IPS DF 6.9 (cell line): ENCODE data around the gene KCNG4.

ENCODE experiments used
- DNase-seq: peaks from one replicate; pipeline ENCODE4 v3.0.0-alpha.2; 2013; ENCODE audit warnings: low read depth, low spot score
- H3K27ac ChIP-seq: one replicate; pipeline ENCODE4 v1.5.1; 2013; ENCODE audit warnings: low read length, control low read depth
- H3K27me3 ChIP-seq: 2 replicates; pipeline ENCODE4 v1.6.1; 2013; ENCODE audit warnings: mild to moderate bottlenecking, low read length; ENCODE audit not compliant: control insufficient read depth, insufficient read depth
- H3K36me3 ChIP-seq: 2 replicates; pipeline ENCODE4 v1.6.1; 2013; ENCODE audit warnings: low read length; ENCODE audit not compliant: control insufficient read depth, insufficient read depth
- H3K4me1 ChIP-seq: 2 replicates; pipeline ENCODE4 v1.6.1; 2013; ENCODE audit warnings: low read length; ENCODE audit not compliant: control insufficient read depth, insufficient read depth
- H3K4me3 ChIP-seq: 2 replicates; pipeline ENCODE4 v1.5.1; 2013; ENCODE audit warnings: mild to moderate bottlenecking, low read length
- H3K9me3 ChIP-seq: 2 replicates; pipeline ENCODE4 v1.6.1; 2013; ENCODE audit warnings: low read length, inconsistent platforms; ENCODE audit not compliant: control insufficient read depth, insufficient read depth
- WGBS: extraction: QIAGEN DNeasy Blood & Tissue Kit; methylation state at CpG from one replicate; pipeline ENCODE4 v1.1.7; 2013; ENCODE audit warnings: mixed read lengths, missing lambda C conversion rate; ENCODE audit not compliant: insufficient read length, insufficient coverage; 5-methylcytosine and 5-hydroxymethylcytosine counted together

The KCNG4 gene

DNA sequence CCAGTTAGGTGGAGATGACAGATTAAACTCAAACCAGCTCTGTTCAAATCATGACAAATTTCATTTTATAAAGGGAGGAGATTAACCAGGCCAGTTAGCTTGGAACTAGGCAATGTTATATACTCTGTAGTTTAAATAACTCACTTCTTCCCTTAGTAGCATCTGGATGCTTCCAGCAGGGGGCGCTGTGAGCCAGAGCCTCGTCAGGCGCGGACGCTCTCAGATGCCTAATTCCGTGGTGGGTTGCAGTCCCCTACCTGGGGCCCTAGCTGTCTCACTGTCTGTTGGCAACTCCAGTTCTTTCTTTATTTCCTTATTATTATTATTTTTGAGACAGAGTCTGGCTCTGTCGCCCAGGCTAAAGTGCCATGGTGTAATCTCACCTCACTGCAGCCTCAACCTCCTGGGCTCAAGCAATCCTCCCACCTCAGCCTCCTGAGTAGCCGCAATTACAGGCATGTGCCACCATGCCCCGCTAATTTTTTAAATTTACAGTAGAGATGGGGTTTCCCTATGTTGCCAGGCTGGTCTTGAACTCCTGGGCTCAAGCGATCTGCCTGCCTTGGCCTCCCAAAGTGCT, 37.5 kb upstream of the KCNG4 start:
- DNase-seq: no peak
- Histone ChIP-seq H3K9me3 (no peaks in the 10 kb centered on the region), H3K4me3 (no peak overlapping the region), H3K27ac (no peak overlapping the region), H3K36me3 (no peaks in the 10 kb centered on the region), H3K27me3 (no peaks in the 10 kb centered on the region), H3K4me1 (peaks cover 4% of the 10 kb centered on the region)
- WGBS: no CpG with 5 or more reads among the region's 10 CpGs

DNA sequence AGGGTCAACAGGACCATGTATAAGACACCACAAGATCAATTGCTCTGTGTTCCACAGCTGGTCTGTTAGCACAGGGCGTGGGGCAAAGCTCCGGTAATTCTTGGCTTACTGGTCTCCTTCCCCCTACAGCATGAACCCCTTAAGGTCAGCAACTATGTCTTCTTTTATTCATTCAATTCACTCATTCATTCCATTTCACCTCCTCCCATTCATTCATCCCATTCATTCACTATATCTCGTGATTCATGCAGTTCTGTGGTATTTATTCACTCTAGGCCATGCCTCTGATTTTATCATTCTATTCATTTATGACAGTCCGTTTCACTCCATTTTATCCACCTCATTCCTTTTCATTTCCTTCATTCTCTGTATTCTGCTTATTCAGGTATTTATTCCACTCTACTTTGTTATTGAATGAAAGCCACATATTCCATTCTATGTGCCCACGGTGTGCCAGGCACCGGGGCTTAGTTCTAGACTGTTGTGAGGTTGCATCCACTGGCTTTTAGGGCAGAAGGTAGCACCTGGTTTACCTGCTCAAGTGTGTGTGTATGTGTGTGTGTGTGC, 35.9 kb upstream of the KCNG4 start:
- WGBS: 100% methylated on average over 2 of the region's 6 CpGs
- no peak for DNase-seq
- Histone ChIP-seq H3K36me3 (no peaks in the 10 kb centered on the region), H3K27me3 (no peaks in the 10 kb centered on the region), H3K4me3 (no peak overlapping the region), H3K27ac (no peak overlapping the region), H3K4me1 (peaks cover 4% of the 10 kb centered on the region), H3K9me3 (no peaks in the 10 kb centered on the region)

DNA sequence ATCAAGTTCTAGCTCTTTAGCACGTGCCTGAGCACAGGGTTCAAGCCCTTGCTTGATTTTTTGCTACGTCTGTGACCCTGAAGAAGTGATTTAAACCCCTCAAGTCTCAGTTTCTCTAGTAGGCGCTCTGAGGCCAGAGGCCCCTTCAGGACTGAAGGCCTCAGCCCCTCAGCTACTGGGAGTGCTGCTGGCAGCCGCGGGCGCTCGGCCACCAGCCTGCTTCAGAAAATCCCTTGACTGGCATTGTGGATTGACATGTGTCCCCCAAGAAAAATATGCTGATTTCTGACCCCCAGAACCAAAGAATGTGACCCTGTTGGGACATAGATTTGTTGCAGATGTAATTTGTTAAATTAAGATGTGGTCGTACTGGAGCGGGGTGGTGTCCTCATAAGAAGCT, 34.7 kb upstream of the KCNG4 start:
- H3K9me3 ChIP-seq: no peaks in the 10 kb centered on the region
- no peak overlapping the region for H3K27ac ChIP-seq
- no CpG with 5 or more reads among the region's 9 CpGs for WGBS
- no peaks in the 10 kb centered on the region for H3K27me3 ChIP-seq
- no peaks in the 10 kb centered on the region for H3K36me3 ChIP-seq
- no peak for DNase-seq
- peaks cover 4% of the 10 kb centered on the region for H3K4me1 ChIP-seq
- no peak overlapping the region for H3K4me3 ChIP-seq

DNA sequence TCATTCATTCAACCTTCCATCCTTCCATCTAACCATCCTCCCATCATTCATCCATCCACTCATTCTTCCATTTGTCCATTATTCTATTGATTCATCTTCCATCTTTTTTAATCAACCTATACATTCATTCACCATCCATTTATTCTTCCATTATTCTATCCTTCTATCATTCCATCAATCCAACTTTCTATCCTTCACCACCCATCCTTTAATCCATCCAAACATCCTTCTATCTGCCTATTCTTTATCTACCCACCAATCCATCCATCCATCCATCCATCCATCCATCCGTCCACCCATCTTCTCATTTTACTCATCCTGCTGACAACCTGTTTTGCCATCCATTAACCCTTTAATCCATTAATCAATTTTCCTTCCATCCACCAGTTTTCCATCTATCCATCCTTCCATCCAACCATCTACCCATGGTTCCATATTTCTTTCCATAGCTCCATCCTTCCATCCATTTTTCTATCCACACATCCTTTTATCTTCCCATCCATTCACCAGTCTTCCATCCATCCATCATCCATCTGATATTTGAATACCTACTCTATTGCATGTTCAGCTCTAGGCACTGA, 33.0 kb upstream of the KCNG4 start:
- no peaks in the 10 kb centered on the region for H3K36me3 ChIP-seq
- no peaks in the 10 kb centered on the region for H3K27me3 ChIP-seq
- no peaks in the 10 kb centered on the region for H3K9me3 ChIP-seq
- 100% methylated on average over 1 of the region's 1 CpG for WGBS
- H3K27ac ChIP-seq: no peak overlapping the region
- H3K4me1 ChIP-seq: no peaks in the 10 kb centered on the region; the same call in 1 of the 2 replicates
- no peak for DNase-seq
- no peak overlapping the region for H3K4me3 ChIP-seq

DNA sequence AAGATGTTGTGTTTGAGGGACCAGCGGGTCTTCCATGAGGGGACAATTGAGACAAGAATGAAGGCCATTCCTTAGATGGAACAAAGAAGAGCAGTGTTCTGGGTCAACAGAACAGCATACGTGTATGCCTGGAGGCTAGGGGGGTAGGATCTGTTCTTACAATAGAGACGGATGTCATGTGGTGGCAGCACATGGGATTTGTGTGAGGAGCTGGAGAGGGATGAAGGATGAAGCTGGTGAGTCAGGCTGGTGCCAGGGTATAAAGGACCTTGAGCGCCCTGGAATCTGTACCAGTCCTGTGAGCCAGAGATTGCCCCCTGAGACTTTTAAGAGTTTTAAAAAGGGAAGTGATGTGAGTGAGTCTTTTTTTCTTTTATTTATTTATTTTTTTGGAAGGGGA, 32.1 kb upstream of the KCNG4 start:
- Histone ChIP-seq H3K4me3 (no peak overlapping the region), H3K4me1 (no peaks in the 10 kb centered on the region; the same call in none of the 2 replicates), H3K36me3 (no peaks in the 10 kb centered on the region), H3K27ac (no peak overlapping the region), H3K9me3 (no peaks in the 10 kb centered on the region), H3K27me3 (no peaks in the 10 kb centered on the region)
- whole genome bisulfite sequencing: no CpG with 5 or more reads among the region's 4 CpGs
- no peak for DNase-seq

DNA sequence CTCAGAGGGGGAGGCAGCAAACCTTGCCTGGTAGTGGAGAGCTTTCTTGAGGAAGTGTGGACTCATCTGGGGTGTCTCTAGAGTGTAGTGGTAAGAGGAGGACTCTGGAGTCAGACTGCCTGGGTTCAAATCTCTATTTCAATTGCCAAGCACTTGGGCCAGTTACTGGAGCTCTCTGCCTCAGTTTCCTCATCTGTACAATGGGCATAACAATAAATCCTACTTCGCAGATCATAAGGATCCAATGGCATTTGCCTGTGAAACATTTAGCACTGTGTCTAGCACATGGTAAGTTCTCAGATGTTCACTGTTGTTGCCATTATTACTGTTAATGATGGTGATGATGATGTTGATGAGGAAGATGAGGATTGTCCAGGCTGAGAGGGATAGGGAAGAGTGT, 31.2 kb upstream of the KCNG4 start:
- H3K4me3 ChIP-seq: no peak overlapping the region
- H3K9me3 ChIP-seq: no peaks in the 10 kb centered on the region
- H3K4me1 ChIP-seq: peaks cover 2% of the 10 kb centered on the region
- no CpG with 5 or more reads among the region's 1 CpG for WGBS
- H3K27me3 ChIP-seq: no peaks in the 10 kb centered on the region
- no peak overlapping the region for H3K27ac ChIP-seq
- DNase-seq: no peak
- no peaks in the 10 kb centered on the region for H3K36me3 ChIP-seq

DNA sequence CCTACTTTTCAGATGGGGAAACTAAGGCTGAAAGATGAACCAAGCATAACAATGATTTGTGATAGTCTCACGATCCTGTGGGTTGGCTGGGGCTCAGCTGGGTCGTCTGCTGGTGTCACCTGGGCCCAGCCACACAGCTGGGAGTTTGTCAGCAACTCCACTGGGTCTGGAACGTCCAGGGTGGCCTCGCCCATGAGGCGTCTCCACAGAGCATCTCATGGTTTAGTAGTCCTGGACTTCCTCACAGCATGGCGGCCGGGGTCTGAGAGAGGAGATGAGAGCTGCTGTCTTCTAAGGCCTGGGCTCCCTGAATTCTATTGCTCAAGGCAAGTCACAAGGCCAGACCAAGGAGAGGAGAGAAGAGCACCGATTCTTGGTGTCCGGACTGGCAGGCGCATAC, 30.7 kb upstream of the KCNG4 start:
- H3K27me3 ChIP-seq: no peaks in the 10 kb centered on the region
- no peaks in the 10 kb centered on the region for H3K9me3 ChIP-seq
- no peak overlapping the region for H3K27ac ChIP-seq
- H3K36me3 ChIP-seq: no peaks in the 10 kb centered on the region
- DNase-seq: no peak
- H3K4me1 ChIP-seq: peaks cover 2% of the 10 kb centered on the region
- WGBS: no CpG with 5 or more reads among the region's 10 CpGs
- H3K4me3 ChIP-seq: no peak overlapping the region

DNA sequence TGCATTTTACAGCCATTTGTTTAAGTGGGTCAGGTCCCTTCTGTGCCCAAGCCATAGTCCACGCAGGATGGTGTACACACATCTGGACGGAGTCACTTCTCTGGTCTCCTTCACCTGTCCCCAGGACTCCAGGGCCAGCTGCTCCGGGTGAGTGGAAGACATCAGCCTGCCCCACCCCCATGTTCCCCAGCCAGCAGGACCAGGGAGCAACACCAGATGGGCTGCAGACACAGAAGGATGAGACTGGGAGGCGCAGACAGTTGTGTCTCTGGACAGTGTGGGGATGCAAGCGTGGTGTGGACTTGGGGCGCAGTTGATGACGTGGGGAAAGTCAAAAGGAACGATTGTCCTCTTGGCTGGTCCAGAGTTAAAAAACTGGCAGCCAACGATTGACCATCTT, 30.3 kb upstream of the KCNG4 start:
- peaks cover 2% of the 10 kb centered on the region for H3K4me1 ChIP-seq
- H3K4me3 ChIP-seq: no peak overlapping the region
- no CpG with 5 or more reads among the region's 9 CpGs for WGBS
- H3K36me3 ChIP-seq: no peaks in the 10 kb centered on the region
- DNase-seq: no peak
- H3K27ac ChIP-seq: no peak overlapping the region
- no peaks in the 10 kb centered on the region for H3K27me3 ChIP-seq
- H3K9me3 ChIP-seq: no peaks in the 10 kb centered on the region

DNA sequence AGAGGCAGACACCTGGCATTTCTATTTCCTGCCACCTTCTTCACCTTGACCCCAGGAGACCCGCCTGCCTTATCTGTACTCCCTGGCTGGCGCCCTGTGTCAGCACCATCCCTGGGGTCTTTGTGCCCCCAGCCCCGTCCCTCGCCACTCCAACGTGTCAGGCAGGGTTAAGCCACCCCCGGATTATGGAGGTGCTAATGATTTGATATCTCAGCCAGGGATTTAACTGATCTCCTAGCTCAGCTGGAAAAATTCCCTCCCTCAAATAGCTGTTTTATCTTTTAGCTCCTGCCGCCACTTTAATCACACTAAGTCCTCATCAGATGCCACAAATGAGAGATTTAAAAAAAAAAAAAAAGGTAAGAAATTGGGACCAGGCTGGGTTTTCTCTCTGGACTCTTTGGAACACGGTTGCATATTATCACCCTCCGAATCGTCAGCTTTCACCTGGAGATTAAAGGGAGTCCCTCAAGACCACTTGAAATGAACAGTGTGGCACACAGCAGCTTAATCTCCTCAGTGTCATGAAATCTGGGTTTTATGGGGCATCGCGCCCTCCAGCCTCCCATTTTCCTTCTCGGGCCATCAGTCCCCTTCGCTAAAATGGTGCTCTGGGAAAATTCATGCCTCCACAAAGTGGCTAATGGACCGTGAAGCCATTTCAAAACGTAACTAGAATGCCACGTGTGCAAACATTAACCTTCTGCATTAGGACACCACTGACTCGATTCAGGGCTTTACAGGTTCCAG, 28.7 kb upstream of the KCNG4 start:
- H3K4me1 ChIP-seq: peaks cover 2% of the 10 kb centered on the region
- DNase-seq: no peak
- WGBS: no CpG with 5 or more reads among the region's 18 CpGs
- no peaks in the 10 kb centered on the region for H3K9me3 ChIP-seq
- H3K27ac ChIP-seq: no peak overlapping the region
- H3K4me3 ChIP-seq: no peak overlapping the region
- H3K36me3 ChIP-seq: no peaks in the 10 kb centered on the region
- H3K27me3 ChIP-seq: no peaks in the 10 kb centered on the region

DNA sequence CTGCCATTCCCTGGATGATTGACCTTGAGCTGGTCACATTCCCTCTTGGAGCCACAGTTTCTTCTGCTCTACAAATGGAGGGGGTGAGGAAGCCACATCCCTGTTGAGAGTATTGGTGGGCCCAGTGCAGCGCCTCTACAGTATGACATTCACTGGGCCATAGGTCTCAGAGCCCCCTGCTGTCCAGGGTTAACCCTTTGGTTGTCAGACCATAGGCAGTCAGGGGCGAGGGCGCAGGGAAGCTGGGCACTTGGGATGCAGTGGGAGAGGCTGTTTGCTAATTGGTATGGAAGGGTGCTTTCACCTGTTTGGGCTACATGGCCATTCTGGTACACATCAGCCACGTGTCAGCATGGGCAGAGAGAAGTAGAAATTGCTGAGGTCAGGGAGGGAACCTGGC, 27.6 kb upstream of the KCNG4 start:
- Histone ChIP-seq H3K36me3 (no peaks in the 10 kb centered on the region), H3K27ac (no peak overlapping the region), H3K27me3 (no peaks in the 10 kb centered on the region), H3K9me3 (no peaks in the 10 kb centered on the region), H3K4me1 (peaks cover 2% of the 10 kb centered on the region), H3K4me3 (no peak overlapping the region)
- WGBS: no CpG with 5 or more reads among the region's 4 CpGs
- no peak for DNase-seq
